Measurements from ENCODE around the gene AJAP1. TPM values are rescaled to one million over a fixed set of nuclear protein-coding genes. Genes with fewer than 3 reads are reported as not detected.

Gene AJAP1
- total RNA-seq, 4 donors from 2014 or later, result 0.19 to 0.65 (median 0.22) TPM; not detected in 1

- TF ChIP-seq, protein P1, sequence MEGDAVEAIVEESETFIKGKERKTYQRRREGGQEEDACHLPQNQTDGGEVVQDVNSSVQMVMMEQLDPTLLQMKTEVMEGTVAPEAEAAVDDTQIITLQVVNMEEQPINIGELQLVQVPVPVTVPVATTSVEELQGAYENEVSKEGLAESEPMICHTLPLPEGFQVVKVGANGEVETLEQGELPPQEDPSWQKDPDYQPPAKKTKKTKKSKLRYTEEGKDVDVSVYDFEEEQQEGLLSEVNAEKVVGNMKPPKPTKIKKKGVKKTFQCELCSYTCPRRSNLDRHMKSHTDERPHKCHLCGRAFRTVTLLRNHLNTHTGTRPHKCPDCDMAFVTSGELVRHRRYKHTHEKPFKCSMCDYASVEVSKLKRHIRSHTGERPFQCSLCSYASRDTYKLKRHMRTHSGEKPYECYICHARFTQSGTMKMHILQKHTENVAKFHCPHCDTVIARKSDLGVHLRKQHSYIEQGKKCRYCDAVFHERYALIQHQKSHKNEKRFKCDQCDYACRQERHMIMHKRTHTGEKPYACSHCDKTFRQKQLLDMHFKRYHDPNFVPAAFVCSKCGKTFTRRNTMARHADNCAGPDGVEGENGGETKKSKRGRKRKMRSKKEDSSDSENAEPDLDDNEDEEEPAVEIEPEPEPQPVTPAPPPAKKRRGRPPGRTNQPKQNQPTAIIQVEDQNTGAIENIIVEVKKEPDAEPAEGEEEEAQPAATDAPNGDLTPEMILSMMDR (IDR thresholded peaks at IDR 0.05; ENCODE audit: low read depth), result no peak
These were observed 75.7 kb downstream of the AJAP1 start for GRCh38 chr1:4730078-4730477.

DNA sequence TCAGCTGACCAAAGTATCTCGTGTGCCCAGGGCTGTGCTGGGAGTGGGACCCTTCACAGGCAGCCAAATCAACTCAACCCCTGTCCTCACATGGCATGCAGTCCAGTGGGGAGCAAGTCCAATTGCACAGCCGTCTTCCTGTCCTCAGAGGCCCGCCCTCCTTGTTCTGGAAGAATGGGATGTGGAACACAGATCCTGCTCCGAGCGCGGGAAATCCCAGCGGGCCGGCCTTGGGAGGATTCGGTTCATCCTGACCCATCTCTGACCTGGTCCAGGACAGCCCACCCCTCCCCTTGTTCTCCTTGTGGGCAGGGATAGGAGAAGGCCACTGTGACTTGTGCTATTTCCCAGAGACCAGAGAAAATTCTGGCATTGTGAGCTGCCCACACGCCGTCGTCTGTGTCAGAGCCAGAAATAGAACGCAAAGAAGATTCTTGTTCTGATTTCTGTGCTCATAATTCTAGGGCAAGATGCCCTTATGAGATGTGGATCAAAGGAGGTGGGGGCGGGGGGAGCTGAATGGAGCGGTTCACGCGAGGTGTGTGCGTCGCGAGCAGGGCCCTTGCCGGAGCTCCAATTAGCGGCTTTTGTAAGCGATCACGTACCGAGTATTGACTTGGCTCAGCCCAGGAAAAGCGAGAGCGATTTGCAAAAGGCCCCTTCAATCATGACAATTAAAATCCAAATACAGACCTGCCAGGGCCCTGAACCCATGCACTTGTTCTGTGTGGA, 79.2 kb downstream of the AJAP1 start:
- TF ChIP-seq, protein P1 (IDR thresholded peaks at IDR 0.05; ENCODE audit: low read depth), result no peak

DNA sequence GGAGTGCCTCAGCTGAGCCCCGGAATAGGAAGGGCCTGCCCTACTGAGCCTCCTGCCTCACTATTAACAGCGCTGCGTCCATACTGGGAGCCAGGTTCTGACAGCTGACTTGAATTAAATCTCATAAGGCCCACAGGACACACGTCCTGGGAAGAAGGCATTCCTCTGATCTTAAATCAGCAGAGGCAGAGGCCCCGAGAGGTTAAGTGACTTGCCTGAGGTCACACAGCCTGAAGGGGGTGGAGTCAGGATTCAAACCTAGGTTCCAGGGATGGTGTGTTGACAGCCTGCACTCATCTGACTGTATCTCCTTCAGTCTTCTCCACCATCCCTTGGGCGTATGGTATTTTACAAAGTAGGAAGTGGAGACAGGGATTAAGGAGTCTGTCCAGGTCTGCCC, 79.8 kb downstream of the AJAP1 start:
- TF ChIP-seq, protein P1 (IDR thresholded peaks at IDR 0.05; ENCODE audit: low read depth), result no peak

- TF ChIP-seq, protein P1 (IDR thresholded peaks at IDR 0.05; ENCODE audit: low read depth), result no peak
These were observed 80.4 kb downstream of the AJAP1 start for GRCh38 chr1:4734791-4735190.

DNA sequence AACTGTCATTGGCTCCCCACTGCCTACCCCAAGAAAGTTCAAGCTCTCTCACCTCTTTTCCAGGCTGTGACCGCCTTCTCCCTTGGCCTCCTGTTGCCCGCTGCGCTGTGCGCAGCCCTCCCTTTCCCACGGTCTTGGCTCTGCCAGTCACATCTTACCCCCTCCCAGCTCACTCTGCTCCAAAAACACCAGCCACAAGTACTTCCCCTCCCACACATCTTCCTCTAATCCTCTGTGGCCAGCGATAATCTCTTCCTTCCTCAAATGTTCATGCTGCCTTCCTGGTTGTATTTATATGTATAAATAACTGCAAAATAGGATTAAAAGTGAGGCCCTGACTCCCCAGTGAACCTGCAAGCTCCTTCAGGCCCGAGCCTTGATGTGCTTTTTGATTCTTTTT, 81.8 kb downstream of the AJAP1 start:
- TF ChIP-seq, protein P1 (IDR thresholded peaks at IDR 0.05; ENCODE audit: low read depth), result no peak

DNA sequence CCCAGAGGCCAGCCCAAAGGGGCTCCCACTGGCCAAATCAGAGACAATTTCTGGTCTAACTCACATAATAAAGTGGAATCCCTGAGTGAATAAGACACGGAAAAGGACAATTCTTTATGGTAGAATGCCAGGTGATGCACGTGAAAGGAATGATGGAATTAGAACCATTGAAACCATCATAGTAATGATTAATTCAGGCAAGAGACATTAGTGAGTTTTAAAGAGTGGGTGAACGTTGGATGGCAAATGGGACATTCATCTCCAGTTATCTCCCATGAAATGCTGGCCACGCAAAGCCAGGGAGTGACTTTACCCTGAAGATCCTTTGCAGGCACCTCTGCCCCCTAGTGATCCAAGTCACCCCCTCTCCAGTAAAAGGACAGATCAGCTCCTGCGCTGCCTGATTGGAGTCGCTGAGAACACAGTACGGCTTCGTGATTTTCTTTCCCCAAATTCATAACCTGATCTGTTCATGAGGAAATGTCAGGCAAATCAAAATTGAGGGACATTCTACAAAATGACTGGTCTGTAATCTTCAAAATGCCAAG, 87.5 kb downstream of the AJAP1 start:
- TF ChIP-seq, protein P1 (IDR thresholded peaks at IDR 0.05; ENCODE audit: low read depth), result no peak

- TF ChIP-seq, protein P1 (IDR thresholded peaks at IDR 0.05; ENCODE audit: low read depth), result no peak
These were observed 89.8 kb downstream of the AJAP1 start for GRCh38 chr1:4743978-4744750.
